OCI-LY1 (cell line): ENCODE data around the gene SMARCAL1.

Experiments
- H2AFZ ChIP-seq: fragments of 200-600 bp; sonication (generic), shearing (Covaris generic); 2 replicates; pipeline ENCODE4 v1.6.0; 2014; ENCODE audit warnings: antibody characterized with exemption, mild to moderate bottlenecking, low read length
- H3F3A ChIP-seq: fragments of 200-600 bp; sonication (generic), shearing (Covaris generic); 2 replicates; pipeline ENCODE4 v1.6.0; 2014; ENCODE audit warnings: mild to moderate bottlenecking, antibody characterized with exemption, low read length, moderate library complexity; ENCODE audit not compliant: insufficient read depth
- H3K27ac ChIP-seq: fragments of 200-600 bp; sonication (generic); 2 replicates; pipeline ENCODE4 v1.5.1; 2014; ENCODE audit warnings: low read length, mixed run types, mild to moderate bottlenecking, low read depth; ENCODE audit not compliant: poor library complexity, severe bottlenecking
- H3K27me3 ChIP-seq: fragments of 200-600 bp; sonication (generic); 2 replicates; pipeline ENCODE4 v1.6.0; 2014; ENCODE audit warnings: antibody characterized with exemption, mild to moderate bottlenecking, low read length, moderate library complexity; ENCODE audit not compliant: insufficient read depth
- H3K36me3 ChIP-seq: fragments of 200-600 bp; sonication (generic); 2 replicates; pipeline ENCODE4 v1.6.1; 2014; ENCODE audit warnings: mild to moderate bottlenecking, antibody characterized with exemption, low read length, moderate library complexity, mixed read lengths; ENCODE audit not compliant: insufficient read depth
- H3K4me1 ChIP-seq: fragments of 200-600 bp; sonication (generic); 2 replicates; pipeline ENCODE4 v1.5.1; 2014; ENCODE audit warnings: mild to moderate bottlenecking, low read length, moderate library complexity; ENCODE audit not compliant: insufficient read depth, severe bottlenecking
- H3K4me2 ChIP-seq: fragments of 200-600 bp; sonication (generic), shearing (Covaris generic); 2 replicates; pipeline ENCODE4 v1.6.1; 2014; ENCODE audit warnings: low read length
- H3K4me3 ChIP-seq: fragments of 200-600 bp; sonication (generic); 2 replicates; pipeline ENCODE4 v1.5.1; 2014; ENCODE audit warnings: low read length, low read depth, mild to moderate bottlenecking, mixed read lengths; ENCODE audit not compliant: poor library complexity, severe bottlenecking
- H3K79me2 ChIP-seq: fragments of 200-600 bp; shearing (Covaris generic); 2 replicates; pipeline ENCODE4 v1.6.1; 2016; ENCODE audit warnings: mixed run types, low read length, mixed read lengths; ENCODE audit not compliant: insufficient read depth
- H3K9ac ChIP-seq: fragments of 200-600 bp; sonication (generic), shearing (Covaris generic); 2 replicates; pipeline ENCODE4 v1.6.1; 2014; ENCODE audit warnings: mild to moderate bottlenecking, low read length, mixed read lengths
- H3K9me2 ChIP-seq: fragments of 200-600 bp; sonication (generic), shearing (Covaris generic); 2 replicates; pipeline ENCODE4 v1.6.1; 2014; ENCODE audit warnings: low read depth, mild to moderate bottlenecking, low read length, mixed read lengths
- H3K9me3 ChIP-seq: fragments of 200-600 bp; shearing (Covaris generic); 2 replicates; pipeline ENCODE4 v1.6.1; 2014; ENCODE audit warnings: low read length, mixed read lengths
- H4K20me1 ChIP-seq: fragments of 200-600 bp; sonication (generic), shearing (Covaris generic); 2 replicates; pipeline ENCODE4 v1.6.0; 2016; ENCODE audit warnings: mild to moderate bottlenecking, low read length; ENCODE audit not compliant: insufficient read depth
- CTCF ChIP-seq: fragments of 200-600 bp; sonication (generic), shearing (Covaris generic); IDR thresholded peaks from 2 replicates; pipeline ENCODE4 v1.5.1; 2017; ENCODE audit warnings: mild to moderate bottlenecking, antibody characterized with exemption, low read length, moderate library complexity, mixed read lengths
- EZH2 ChIP-seq: fragments of 200-600 bp; sonication (generic), shearing (Covaris generic); IDR thresholded peaks from 2 replicates; pipeline ENCODE4 v1.8.0; 2017; ENCODE audit warnings: borderline replicate concordance, mixed run types, mild to moderate bottlenecking, antibody characterized with exemption, low read length, moderate library complexity, mixed read lengths

The SMARCAL1 gene

GRCh38 chr2:216392945-216393840 is 19.1 kb upstream of the SMARCAL1 start:
- no peak overlapping the region for H3K9ac ChIP-seq
- no peaks in the 10 kb centered on the region for H3K9me2 ChIP-seq
- no peak overlapping the region for H3K4me3 ChIP-seq
- no peaks in the 10 kb centered on the region for H3K9me3 ChIP-seq
- no peaks in the 10 kb centered on the region for H3K36me3 ChIP-seq
- no peaks in the 10 kb centered on the region for H3K4me1 ChIP-seq
- H3K4me2 ChIP-seq, result no peak overlapping the region
- H3K27me3 ChIP-seq, result no peaks in the 10 kb centered on the region
- TF ChIP-seq EZH2 (no peak), CTCF (no peak)
- no peaks in the 10 kb centered on the region for H4K20me1 ChIP-seq
- H3K79me2 ChIP-seq, result no peaks in the 10 kb centered on the region
- H2AFZ ChIP-seq, result no peak overlapping the region
- no peaks in the 10 kb centered on the region for H3F3A ChIP-seq
- no peak overlapping the region for H3K27ac ChIP-seq

- Histone ChIP-seq H3K79me2 (no peaks in the 10 kb centered on the region), H3K4me2 (no peak overlapping the region), H4K20me1 (no peaks in the 10 kb centered on the region), H2AFZ (no peak overlapping the region), H3K9me3 (no peaks in the 10 kb centered on the region), H3K4me3 (no peak overlapping the region), H3K9ac (no peak overlapping the region), H3K36me3 (no peaks in the 10 kb centered on the region), H3K27me3 (no peaks in the 10 kb centered on the region), H3K9me2 (no peaks in the 10 kb centered on the region), H3F3A (no peaks in the 10 kb centered on the region), H3K4me1 (no peaks in the 10 kb centered on the region), H3K27ac (no peak overlapping the region)
- TF ChIP-seq CTCF (no peak), EZH2 (no peak)
Observed at GRCh38 chr2:216394881-216395280, 17.4 kb upstream of the SMARCAL1 start.

- H3K27ac ChIP-seq, result no peak overlapping the region
- no peak overlapping the region for H3K4me3 ChIP-seq
- no peaks in the 10 kb centered on the region for H3K27me3 ChIP-seq
- no peaks in the 10 kb centered on the region for H3K36me3 ChIP-seq
- H3K4me1 ChIP-seq, result no peaks in the 10 kb centered on the region
- no peaks in the 10 kb centered on the region for H4K20me1 ChIP-seq
- no peak overlapping the region for H3K9ac ChIP-seq
- no peak overlapping the region for H2AFZ ChIP-seq
- TF ChIP-seq EZH2, result no peak
- no peak for TF ChIP-seq CTCF
- no peaks in the 10 kb centered on the region for H3K9me2 ChIP-seq
- no peaks in the 10 kb centered on the region for H3K79me2 ChIP-seq
- H3K4me2 ChIP-seq, result no peak overlapping the region
- H3K9me3 ChIP-seq, result no peaks in the 10 kb centered on the region
- no peaks in the 10 kb centered on the region for H3F3A ChIP-seq
Observed at GRCh38 chr2:216399621-216400020, 12.7 kb upstream of the SMARCAL1 start.
